Epithelial cell of proximal tubule (primary cell): ENCODE measurements around the gene HOXB5. TPM values are rescaled to one million over a fixed set of nuclear protein-coding genes. Genes with fewer than 3 reads are reported as not detected.

Source experiments
- DNase-seq: peaks from one replicate; pipeline ENCODE4 v3.0.0-alpha.2; 2011; ENCODE audit warnings: low read depth
- H3K4me3 ChIP-seq: 2 replicates; pipeline ENCODE4 v1.5.1; 2011; ENCODE audit warnings: low read depth, mild to moderate bottlenecking, low read length
- CTCF ChIP-seq: conservative IDR thresholded peaks from 2 replicates; pipeline ENCODE4 v1.5.1; 2012; ENCODE audit warnings: low read depth, mild to moderate bottlenecking, low read length
- total RNA-seq: library from RNA; depleted of rRNA; stranded (reverse); fragments of >200 nt; gene quantifications from 2 replicates; pipeline ENCODE4 v1.2.3, GENCODE V29; 2015

The HOXB5 gene
- total RNA-seq, 1 donor from 2014 or later: 5.5 TPM

GRCh38 chr17:48589060-48589830 is 4.3 kb downstream of the HOXB5 start:
- H3K4me3 ChIP-seq: peak overlapping the region; percentile 74
- no peak for DNase-seq
- TF ChIP-seq CTCF: no peak

GRCh38 chr17:48588528-48588927 is 5.1 kb downstream of the HOXB5 start:
- no peak for DNase-seq
- peak overlapping the region; percentile 74 for H3K4me3 ChIP-seq
- no peak for TF ChIP-seq CTCF

- TF ChIP-seq CTCF: no peak
- no peak for DNase-seq
- H3K4me3 ChIP-seq: peak overlapping the region; percentile 74
Measured at GRCh38 chr17:48588074-48588415, 5.5 kb downstream of the HOXB5 start.

GRCh38 chr17:48587276-48588073 is 6.1 kb downstream of the HOXB5 start:
- DNase-seq: no peak
- TF ChIP-seq CTCF: no peak
- peak overlapping the region; percentile 74 for H3K4me3 ChIP-seq

- TF ChIP-seq CTCF: no peak
- peak overlapping the region; percentile 74 for H3K4me3 ChIP-seq
- DNase-seq: no peak
Measured at GRCh38 chr17:48586355-48587258, 7.0 kb downstream of the HOXB5 start.

GRCh38 chr17:48584223-48584741 is 9.3 kb downstream of the HOXB5 start:
- no peak for DNase-seq
- H3K4me3 ChIP-seq: peak overlapping the region; percentile 74
- TF ChIP-seq CTCF: no peak
